ENCODE data around the gene DGKI.

DGKI gene

GRCh38 chr7:137407078-137407477, 439.7 kb downstream of the DGKI start:
- no peak for DNase-seq (ENCODE audit: low spot score)

DNA sequence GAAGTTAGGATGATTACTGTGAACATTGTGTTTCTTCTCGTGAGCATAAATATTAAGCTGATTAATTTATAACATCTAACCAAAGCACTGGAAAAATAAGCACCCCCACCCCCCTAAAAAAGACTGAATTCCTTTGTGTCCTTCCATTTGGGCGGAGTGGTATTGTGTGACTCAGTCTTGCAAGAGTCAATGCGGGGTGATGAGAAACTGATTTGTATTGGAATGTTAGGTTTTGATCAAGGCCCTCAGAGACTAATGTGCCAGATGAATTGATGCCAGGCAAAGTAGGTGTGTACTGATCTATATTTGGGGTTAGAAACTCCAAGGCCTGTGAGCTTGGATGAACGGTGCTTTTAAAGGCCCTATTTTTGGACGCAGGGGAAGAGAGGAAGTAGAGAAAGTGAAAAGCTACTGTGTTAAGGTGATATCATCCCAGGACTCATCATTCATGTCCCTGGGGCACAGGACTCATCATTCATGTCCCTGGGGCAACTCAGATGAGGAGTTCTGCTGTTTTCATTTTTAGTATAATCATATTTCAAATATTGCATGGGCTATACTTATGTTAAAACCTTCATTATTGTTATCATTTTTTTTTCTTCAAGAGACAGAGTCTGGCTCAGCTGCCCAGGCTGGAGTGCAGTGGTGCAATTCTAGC, 442.0 kb downstream of the DGKI start:
- DNase-seq (ENCODE audit: low spot score) = no peak

DNA sequence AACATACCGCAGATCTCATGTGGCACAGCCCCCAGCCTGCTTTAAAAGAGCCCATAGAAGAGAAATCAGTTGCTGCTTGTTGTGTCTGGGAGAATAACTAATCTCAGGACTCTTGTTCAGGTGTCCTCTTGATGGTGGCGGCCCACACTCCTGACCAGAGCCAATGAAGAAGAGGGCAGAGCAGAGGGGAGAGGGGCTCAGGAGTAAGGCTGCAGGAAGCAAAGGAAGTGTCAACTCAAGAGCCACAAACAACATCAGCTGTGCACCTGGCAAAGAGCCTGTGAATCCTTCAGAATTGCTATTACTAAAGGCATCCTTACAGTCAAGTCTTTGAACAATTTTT, 443.4 kb downstream of the DGKI start:
- DNase-seq (ENCODE audit: low spot score) = no peak

DNA sequence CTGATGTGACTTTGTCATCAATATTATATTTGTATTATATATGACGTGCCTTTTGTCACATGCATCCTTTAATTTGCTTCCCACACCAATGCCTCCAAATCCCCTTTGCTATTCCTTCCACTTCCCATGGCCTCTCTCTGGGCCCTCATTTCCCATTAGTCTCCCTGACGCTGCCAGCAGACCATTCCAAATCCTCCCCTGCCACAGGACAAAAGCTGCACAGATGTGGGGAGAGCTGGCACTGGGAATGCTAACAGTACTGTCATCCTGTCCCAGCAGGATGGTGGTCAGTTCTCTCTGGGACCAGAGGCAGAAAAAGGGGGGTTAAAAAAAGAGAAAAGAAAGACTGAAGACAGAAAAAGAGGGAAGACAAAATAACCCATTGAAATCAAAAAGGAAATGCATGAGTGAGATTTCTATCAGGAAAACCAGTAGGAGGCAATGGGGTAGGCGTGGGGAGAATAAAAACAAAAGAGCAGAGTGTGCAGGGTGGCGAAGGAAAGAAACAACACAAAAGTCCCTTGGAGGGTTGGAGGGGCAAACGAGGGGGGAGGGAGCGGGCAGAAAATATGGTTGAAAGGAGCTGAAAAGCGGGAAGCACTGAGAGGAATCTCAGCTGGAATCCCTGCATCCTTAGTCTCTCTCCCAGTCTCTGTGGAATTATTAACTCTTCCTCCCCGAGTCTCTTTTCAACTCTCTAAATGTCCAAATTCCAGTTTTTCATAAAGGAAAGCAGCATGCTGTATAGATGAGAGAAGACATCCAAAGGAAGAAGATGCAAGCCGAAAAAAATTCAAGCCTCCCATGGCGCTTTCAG, 444.0 kb downstream of the DGKI start:
- no peak for DNase-seq (ENCODE audit: low spot score)

GRCh38 chr7:137399827-137400823, 446.6 kb downstream of the DGKI start:
- DNase-seq (ENCODE audit: low spot score) = no peak

GRCh38 chr7:137396051-137396450, 450.7 kb downstream of the DGKI start:
- no peak for DNase-seq (ENCODE audit: low spot score)

DNA sequence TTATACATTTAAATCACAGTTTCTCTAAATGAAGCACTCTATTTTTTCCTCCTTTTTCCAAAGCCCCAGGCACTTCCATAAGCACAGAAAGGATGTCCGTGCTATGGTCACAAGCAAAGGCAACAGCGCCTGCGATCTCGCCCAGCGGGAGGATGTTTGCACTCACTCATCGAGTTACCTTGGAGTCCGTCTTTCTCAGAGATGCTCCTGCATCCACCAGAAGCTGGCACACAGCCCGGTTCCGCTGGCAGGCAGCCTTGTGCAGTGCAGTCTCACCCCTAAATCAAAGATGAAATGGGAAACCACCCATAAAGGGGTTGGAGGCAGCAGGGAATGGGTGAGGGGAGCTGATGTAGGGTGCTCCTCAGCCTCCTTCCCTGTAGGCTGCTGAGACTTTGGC, 451.4 kb downstream of the DGKI start:
- no peak for DNase-seq (ENCODE audit: low spot score)

- DNase-seq (ENCODE audit: low spot score) = no peak
Observed at GRCh38 chr7:137393570-137393969, 453.2 kb downstream of the DGKI start.

- DNase-seq (ENCODE audit: low spot score) = no peak
Observed at GRCh38 chr7:137390076-137390475, 456.7 kb downstream of the DGKI start.

DNA sequence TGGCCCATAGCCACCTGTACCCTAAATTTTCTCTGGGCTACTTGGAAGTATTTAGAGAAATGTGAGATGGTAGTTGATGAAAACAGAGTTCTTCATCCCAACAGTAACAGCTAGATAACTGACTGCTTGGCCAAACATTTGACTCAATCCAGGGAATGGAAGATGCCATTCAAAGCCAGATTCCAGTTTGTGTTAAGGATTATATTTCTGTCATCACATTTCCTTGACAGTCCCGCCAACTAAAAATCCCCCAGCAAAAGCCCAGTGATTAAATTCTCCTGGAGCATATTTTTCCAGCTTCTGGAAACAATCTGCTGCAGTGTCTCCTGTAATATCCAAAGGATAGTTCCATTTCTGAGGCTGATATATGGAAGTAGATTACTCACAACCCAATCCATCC, 457.9 kb downstream of the DGKI start:
- no peak for DNase-seq (ENCODE audit: low spot score)

GRCh38 chr7:137386966-137387365, 459.8 kb downstream of the DGKI start:
- no peak for DNase-seq (ENCODE audit: low spot score)

DNA sequence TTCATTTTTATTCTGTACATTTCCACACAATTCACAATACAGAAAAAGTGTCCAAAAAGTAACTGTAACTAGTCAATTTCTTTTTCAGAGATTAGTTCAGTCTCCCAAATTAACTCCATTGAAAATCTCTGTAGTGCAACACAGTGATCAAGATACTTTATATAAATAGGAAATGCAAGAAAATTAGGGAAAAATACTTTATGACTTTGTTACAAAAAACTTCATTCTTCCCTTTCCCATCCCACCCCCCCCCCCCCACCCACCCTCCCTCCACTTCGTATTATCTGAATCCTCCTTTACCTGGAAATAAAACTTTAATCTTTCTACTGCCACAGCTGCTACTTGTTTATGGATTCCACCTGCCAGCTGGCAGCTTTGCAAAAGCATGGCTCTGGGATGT, 465.7 kb downstream of the DGKI start:
- DNase-seq (ENCODE audit: low spot score) = no peak

DNA sequence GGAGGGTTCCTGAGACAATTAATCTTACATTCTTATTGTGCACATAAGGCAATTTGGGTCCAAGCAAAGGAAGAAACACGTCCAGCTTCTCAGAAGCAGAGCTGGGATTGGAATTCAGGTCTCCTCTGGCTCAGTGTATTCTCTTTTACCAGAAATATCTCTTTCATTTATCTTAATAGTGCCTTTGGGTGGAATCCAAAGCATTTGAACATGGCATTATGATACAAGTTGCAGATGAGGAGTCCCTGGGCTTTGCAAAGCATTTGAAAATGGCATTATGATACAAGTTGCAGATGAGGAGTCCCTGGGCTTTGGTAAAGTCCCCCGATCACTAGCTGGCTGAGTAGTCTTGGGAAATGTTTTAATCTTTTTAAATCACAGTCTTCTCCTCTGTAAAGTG, 473.3 kb downstream of the DGKI start:
- DNase-seq (ENCODE audit: low spot score) = no peak

DNA sequence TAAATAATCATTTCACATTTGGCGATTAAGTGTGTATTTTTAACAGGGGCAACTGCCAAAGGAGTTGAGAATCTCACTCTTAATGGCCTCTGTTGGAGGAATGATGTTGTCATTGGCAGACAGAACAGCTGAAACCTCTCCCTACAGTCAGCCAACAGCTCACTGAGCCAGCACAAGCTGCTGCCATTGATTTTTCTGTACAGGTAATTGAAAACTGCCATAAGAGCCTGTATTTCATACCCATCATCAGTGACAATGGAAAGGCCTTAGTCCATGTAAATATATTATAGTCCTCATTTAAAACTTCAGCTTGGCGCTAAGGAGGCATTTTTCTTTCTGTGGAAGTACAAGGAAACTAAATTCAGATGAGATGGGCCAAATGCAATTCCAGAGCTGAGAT, 475.2 kb downstream of the DGKI start:
- DNase-seq (ENCODE audit: low spot score) = no peak

GRCh38 chr7:137366995-137367394, 479.8 kb downstream of the DGKI start:
- DNase-seq (ENCODE audit: low spot score) = no peak

DNA sequence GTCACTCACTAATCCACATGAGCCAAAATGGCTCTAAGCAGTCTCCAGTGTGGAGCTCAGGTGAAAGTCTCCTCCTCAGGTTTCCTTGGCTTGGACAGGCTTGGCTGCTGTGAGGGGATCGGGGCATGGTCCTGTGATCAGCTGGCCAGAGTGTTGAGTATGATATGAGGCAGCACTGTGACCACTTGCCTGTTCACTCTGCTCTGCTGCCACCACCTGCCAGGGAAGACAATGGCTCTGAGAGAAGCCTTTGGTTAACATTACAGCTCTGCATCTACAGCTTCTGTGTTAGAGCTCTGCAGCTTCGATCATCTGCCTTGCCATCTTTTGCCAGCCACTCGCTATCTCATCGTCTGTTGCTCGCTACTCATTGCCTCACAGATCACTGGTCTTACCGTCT, 483.1 kb downstream of the DGKI start:
- DNase-seq (ENCODE audit: low spot score) = no peak

DNA sequence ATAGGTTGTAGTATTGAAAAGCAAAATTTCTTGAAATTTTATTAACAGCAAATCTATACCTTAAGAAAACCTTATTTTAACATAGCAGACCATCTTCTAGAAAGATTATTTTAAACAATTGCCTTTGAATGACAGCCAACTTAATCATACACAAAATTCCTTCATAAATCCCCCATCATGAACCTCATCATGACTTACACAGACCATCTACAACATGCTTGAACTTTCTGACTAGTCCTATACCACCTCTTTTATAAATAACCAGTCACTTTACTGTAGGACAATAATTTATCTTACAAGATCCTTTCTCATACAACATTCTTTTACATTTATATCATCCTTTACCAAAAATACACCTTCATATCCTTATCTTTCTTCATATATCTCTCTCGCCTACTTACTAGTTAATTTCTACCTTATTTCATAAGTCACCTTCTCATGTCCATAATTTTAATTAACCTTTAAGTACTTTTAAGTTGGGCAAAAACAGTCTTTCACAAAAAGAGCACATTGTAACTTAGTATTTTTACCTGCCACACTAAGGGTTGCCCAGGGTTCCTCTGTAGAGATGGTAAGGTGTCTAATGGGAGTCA, 486.6 kb downstream of the DGKI start:
- DNase-seq (ENCODE audit: low spot score) = no peak

- no peak for DNase-seq (ENCODE audit: low spot score)
Observed at GRCh38 chr7:137354961-137355360, 491.8 kb downstream of the DGKI start.

DNA sequence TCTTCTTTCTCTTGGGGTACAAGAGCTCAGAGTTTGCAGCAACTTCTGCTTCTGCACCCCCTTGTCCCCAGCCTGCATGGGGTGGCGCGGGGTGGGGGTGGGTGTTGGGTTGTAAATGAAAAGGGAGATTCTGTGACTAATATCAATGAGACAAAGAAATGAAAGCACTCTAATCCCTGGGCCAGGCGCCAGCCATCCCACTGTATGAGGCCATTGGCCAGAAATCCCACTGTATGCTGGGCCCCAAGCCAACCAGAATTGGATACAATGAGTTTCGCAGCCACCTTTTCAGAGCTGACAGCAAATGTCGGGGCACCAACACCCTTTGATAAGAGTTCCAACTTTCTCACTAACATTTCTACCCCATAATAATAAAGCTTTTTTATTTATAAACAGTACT, 492.4 kb downstream of the DGKI start:
- DNase-seq (ENCODE audit: low spot score) = no peak

DNA sequence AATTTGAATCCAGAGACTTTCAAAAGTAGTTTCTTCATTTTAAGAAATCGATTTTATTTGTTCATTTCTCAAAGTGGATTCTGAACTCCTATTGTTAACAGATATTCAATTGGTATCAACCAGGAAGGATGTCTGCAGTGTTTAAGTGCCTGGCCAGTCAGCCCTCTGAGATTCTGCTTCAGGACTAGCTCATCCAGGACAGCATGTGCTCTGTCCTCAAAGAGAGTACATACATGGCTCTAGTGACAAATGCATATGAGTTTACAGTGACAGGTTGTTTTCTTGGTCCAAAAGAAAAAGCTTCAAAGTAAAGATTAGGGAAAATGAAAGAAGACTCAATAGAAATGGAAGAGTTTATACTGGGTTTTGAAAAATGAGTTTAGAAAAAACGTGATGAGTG, 494.8 kb downstream of the DGKI start:
- DNase-seq (ENCODE audit: low spot score) = no peak

DNA sequence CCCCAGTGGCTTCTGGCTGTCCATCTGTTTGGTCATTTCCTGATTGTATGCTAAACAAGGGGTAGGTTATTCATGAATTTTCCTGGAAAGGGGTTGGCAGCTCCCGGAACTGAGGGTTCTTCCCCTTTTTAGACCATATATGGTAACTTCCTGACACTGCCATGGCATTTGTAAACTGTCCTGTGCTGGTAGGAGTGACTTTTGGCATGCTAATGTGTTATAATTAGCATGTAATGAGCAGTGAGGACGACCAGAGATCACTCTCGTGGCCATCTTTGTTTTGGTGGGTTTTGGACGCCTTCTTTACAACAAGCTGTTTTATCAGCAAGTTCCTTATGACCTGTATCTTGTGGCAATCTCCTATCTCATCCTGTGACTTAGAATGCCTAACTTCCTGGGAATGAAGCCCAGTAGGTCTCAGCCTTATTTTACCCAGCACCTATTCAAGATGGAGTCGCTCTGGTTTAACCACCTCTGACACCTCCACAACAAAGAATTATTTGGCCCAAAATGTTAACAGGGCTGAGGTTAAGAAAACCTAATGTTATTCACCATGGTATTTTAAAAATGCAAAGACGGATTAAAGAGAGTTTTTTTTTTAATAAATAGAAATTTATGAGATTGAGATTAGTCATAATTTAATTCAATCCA, 500.9 kb downstream of the DGKI start:
- no peak for DNase-seq (ENCODE audit: low spot score)
